ENCODE results near the gene DMC1.

DNA sequence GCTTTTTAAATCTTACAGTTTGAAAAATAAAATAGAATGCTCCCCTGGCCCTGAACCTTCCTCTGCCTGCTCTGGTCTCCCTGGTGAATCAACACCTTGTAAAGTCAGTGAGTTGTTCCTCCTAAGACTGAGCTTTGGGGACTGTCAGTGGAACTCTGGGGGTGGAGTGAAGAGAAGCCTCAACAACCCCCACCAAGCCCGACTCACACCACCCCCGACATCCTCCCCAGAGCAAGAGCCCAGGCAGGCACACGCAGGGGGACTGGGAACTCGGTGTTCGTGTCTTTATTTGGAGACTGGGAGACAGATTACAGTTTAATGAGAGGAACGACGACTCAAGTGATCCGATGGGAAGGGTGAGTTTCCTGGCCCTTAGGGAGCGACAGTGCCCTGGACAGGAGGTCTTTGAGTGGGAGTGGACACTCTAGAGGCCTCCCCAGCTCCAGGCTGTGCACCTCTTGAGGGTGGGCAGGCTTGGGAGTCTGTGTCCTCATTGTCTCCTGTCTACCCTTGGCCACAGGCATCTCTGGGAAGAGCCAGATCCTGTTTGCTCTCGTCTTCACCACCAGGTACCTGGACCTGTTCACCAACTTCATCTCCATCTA is 95.9 kb downstream of the DMC1 start:
- TF ChIP-seq POLR2A (IDR thresholded peaks at IDR 0.05; ENCODE audit: insufficient read depth in 1 of 2, low read depth in 2 of 2, low read length in 2 of 2), result no peak
- TF ChIP-seq CBFB (CRISPR knock-in tag; IDR thresholded peaks at IDR 0.05), result no peak
- TF ChIP-seq, protein P1, sequence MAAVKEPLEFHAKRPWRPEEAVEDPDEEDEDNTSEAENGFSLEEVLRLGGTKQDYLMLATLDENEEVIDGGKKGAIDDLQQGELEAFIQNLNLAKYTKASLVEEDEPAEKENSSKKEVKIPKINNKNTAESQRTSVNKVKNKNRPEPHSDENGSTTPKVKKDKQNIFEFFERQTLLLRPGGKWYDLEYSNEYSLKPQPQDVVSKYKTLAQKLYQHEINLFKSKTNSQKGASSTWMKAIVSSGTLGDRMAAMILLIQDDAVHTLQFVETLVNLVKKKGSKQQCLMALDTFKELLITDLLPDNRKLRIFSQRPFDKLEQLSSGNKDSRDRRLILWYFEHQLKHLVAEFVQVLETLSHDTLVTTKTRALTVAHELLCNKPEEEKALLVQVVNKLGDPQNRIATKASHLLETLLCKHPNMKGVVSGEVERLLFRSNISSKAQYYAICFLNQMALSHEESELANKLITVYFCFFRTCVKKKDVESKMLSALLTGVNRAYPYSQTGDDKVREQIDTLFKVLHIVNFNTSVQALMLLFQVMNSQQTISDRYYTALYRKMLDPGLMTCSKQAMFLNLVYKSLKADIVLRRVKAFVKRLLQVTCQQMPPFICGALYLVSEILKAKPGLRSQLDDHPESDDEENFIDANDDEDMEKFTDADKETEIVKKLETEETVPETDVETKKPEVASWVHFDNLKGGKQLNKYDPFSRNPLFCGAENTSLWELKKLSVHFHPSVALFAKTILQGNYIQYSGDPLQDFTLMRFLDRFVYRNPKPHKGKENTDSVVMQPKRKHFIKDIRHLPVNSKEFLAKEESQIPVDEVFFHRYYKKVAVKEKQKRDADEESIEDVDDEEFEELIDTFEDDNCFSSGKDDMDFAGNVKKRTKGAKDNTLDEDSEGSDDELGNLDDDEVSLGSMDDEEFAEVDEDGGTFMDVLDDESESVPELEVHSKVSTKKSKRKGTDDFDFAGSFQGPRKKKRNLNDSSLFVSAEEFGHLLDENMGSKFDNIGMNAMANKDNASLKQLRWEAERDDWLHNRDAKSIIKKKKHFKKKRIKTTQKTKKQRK (IDR thresholded peaks at IDR 0.05; ENCODE audit: low read length), result no peak
- no peak for TF ChIP-seq RBM22 (optimal IDR thresholded peaks at IDR 0.05; ENCODE audit: low read length)
- no peak for TF ChIP-seq ZFP37 (CRISPR knock-in tag; IDR thresholded peaks at IDR 0.05; ENCODE audit: borderline replicate concordance)
- TF ChIP-seq NBN (conservative IDR thresholded peaks at IDR 0.05), result no peak
- TF ChIP-seq ESRRA (CRISPR knock-in tag; IDR thresholded peaks at IDR 0.05; ENCODE audit: low read depth), result no peak
- TF ChIP-seq, protein P2, sequence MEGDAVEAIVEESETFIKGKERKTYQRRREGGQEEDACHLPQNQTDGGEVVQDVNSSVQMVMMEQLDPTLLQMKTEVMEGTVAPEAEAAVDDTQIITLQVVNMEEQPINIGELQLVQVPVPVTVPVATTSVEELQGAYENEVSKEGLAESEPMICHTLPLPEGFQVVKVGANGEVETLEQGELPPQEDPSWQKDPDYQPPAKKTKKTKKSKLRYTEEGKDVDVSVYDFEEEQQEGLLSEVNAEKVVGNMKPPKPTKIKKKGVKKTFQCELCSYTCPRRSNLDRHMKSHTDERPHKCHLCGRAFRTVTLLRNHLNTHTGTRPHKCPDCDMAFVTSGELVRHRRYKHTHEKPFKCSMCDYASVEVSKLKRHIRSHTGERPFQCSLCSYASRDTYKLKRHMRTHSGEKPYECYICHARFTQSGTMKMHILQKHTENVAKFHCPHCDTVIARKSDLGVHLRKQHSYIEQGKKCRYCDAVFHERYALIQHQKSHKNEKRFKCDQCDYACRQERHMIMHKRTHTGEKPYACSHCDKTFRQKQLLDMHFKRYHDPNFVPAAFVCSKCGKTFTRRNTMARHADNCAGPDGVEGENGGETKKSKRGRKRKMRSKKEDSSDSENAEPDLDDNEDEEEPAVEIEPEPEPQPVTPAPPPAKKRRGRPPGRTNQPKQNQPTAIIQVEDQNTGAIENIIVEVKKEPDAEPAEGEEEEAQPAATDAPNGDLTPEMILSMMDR (CRISPR knock-in tag; IDR thresholded peaks at IDR 0.05), result no peak
- no peak for TF ChIP-seq NR2F2 (IDR thresholded peaks at IDR 0.05; ENCODE audit: borderline replicate concordance, low read depth)
- TF ChIP-seq ATRX (CRISPR knock-in tag; IDR thresholded peaks at IDR 0.05; ENCODE audit: borderline replicate concordance), result no peak
- TF ChIP-seq, protein P3, sequence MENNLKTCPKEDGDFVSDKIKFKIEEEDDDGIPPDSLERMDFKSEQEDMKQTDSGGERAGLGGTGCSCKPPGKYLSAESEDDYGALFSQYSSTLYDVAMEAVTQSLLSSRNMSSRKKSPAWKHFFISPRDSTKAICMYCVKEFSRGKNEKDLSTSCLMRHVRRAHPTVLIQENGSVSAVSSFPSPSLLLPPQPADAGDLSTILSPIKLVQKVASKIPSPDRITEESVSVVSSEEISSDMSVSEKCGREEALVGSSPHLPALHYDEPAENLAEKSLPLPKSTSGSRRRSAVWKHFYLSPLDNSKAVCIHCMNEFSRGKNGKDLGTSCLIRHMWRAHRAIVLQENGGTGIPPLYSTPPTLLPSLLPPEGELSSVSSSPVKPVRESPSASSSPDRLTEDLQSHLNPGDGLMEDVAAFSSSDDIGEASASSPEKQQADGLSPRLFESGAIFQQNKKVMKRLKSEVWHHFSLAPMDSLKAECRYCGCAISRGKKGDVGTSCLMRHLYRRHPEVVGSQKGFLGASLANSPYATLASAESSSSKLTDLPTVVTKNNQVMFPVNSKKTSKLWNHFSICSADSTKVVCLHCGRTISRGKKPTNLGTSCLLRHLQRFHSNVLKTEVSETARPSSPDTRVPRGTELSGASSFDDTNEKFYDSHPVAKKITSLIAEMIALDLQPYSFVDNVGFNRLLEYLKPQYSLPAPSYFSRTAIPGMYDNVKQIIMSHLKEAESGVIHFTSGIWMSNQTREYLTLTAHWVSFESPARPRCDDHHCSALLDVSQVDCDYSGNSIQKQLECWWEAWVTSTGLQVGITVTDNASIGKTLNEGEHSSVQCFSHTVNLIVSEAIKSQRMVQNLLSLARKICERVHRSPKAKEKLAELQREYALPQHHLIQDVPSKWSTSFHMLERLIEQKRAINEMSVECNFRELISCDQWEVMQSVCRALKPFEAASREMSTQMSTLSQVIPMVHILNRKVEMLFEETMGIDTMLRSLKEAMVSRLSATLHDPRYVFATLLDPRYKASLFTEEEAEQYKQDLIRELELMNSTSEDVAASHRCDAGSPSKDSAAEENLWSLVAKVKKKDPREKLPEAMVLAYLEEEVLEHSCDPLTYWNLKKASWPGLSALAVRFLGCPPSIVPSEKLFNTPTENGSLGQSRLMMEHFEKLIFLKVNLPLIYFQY (CRISPR knock-in tag; IDR thresholded peaks at IDR 0.05; ENCODE audit: borderline replicate concordance), result no peak
- TF ChIP-seq HNRNPUL1 (IDR thresholded peaks at IDR 0.05; ENCODE audit: low read depth, low read length), result no peak
- no peak for TF ChIP-seq ZFP36 (IDR thresholded peaks at IDR 0.05; ENCODE audit: borderline replicate concordance, low read depth, low read length, partially characterized antibody)
- TF ChIP-seq ZNF670 (CRISPR knock-in tag; IDR thresholded peaks at IDR 0.05; ENCODE audit: borderline replicate concordance), result no peak
